Colonic mucosa (tissue), 4 donors: ENCODE data around the gene AKAP9. TPM values are rescaled to one million over a fixed set of nuclear protein-coding genes. Genes with fewer than 3 reads are reported as not detected.
"Not testable (repeated sequence)": the region's sequence is repeated elsewhere in the genome, so short reads cannot be mapped to it uniquely, and the experiment has no call there.

Experiments
- DNase-seq: peaks from one replicate; pipeline ENCODE4 v3.0.0-alpha.2; 2020
- H3K27ac ChIP-seq: fragments of 200-600 bp; one replicate; pipeline ENCODE4 v1.8.0; 2021
- H3K27me3 ChIP-seq: fragments of 200-600 bp; one replicate; pipeline ENCODE4 v1.8.0; 2021
- H3K36me3 ChIP-seq: fragments of 200-600 bp; one replicate; pipeline ENCODE4 v1.8.0; 2021
- H3K4me1 ChIP-seq: fragments of 200-600 bp; one replicate; pipeline ENCODE4 v1.8.0; 2021; ENCODE audit warnings: mild to moderate bottlenecking
- H3K4me3 ChIP-seq: fragments of 200-600 bp; one replicate; pipeline ENCODE4 v1.8.0; 2021
- H3K9ac ChIP-seq, 2 donors: one replicate each; pipeline ENCODE4 v1.7.0; 2013; ENCODE audit warnings: control low read depth in 2 of 2, low read depth in 2 of 2, low read length in 2 of 2
- H3K9me3 ChIP-seq: fragments of 200-600 bp; one replicate; pipeline ENCODE4 v1.8.0; 2021
- CTCF ChIP-seq: fragments of 200-600 bp; IDR thresholded peaks from one replicate; pipeline ENCODE4 v1.8.0; 2022; ENCODE audit warnings: antibody characterized with exemption, mild to moderate bottlenecking
- intact Hi-C: fragments of 100-400 bp; cut with DNase I; formaldehyde crosslinking; loops from one replicate; pipeline ENCODE4 v1.14.1; 2022
- total RNA-seq, 2 donors: library from RNA; stranded (reverse); fragmentation: NEBNext Ultra II Directional in 1 of 2; extraction: Animal tissue kit (Norgen Biotek cat#: 25700) in 1 of 2; gene quantifications; one replicate each; pipeline ENCODE4 v1.2.1, GENCODE V29; 2021
- donor health status: healthy.
- donor health status: DM: no; HTN: no; CAD: no.
- donor health status: DM: no; HTN: no; CAD: no.

Gene AKAP9
- 100 to 1,000 TPM in 1 of 2 donors, 10 to 100 TPM in 1; 97.7 to 140 TPM for total RNA-seq

DNA sequence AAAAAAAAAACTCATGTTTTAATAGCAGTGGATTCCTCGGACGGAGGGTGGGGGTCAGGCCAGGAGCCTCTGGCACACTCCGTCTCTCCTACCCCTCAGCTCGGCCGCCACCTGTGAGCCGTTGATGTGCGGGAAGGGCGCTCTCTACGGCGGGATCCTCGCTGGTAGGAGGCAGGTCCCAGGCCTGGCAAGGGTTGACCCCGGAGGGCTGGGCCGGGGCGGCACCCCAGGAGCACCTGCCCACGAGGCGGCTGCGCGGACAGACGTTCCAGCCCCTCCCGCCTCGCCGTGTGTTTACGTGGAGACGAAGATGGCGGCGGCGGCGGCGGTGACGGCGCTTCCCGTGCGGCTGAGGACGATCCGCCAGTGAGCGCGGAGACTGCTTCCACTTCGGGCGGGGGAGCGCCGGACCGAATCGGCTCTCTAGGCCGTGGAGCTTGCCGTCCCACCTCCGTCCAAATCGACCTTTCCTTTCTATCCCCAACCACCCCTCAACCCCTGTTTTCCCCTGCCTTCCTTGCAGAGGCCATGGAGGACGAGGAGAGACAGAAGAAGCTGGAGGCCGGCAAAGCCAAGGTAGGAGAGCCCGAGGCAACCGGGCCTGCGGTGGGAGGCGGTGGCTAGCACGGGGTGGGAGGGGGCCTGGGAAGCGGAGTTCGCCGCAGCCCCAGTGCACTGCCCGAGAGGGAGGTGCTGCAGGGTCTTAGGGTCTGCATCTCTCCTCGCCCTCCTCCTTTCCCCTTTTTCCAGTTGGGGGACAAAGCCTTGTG, at the start of gene AKAP9:
TSS of gene AKAP9 (plus strand) at position 291 of the 770 bp plus-strand sequence. CDS start at position 529, 238 bp downstream.
- Histone ChIP-seq H3K27me3 (no peaks in the 10 kb centered on the region), H3K4me3 (peak within 1 kb of the TSS; percentile 80), H3K4me1 (peaks cover 14% of the 10 kb centered on the region), H3K9ac (peak within 1 kb of the TSS; percentile 86 to 99), H3K9me3 (no peaks in the 10 kb centered on the region), H3K36me3 (no peaks in the 10 kb centered on the region), H3K27ac (peak within 1 kb of the TSS; percentile 92)
- intact Hi-C loops: loop anchor here (5.0 kb wide), 1 partner anchor 58 kb away; the partner anchor contains the start of gene MTERF1
- no peak for TF ChIP-seq CTCF
- peak; percentile 93 for DNase-seq

GRCh38 chr7:91892099-91892705, 48.5 kb upstream of the AKAP9 start:
- Histone ChIP-seq H3K9ac (no peak overlapping the region), H3K36me3 (no peaks in the 10 kb centered on the region), H3K9me3 (no peaks in the 10 kb centered on the region), H3K4me3 (no peak overlapping the region), H3K27ac (no peak overlapping the region), H3K4me1 (no peaks in the 10 kb centered on the region), H3K27me3 (no peaks in the 10 kb centered on the region)
- TF ChIP-seq CTCF: no peak
- no peak for DNase-seq
- intact Hi-C loops: no loop called here

- no peaks in the 10 kb centered on the region for H3K4me1 ChIP-seq
- intact Hi-C loops: no loop called here
- H3K27ac ChIP-seq: no peak overlapping the region
- no peaks in the 10 kb centered on the region for H3K36me3 ChIP-seq
- no peaks in the 10 kb centered on the region for H3K27me3 ChIP-seq
- H3K4me3 ChIP-seq: no peak overlapping the region
- H3K9ac ChIP-seq: no peak overlapping the region
- no peaks in the 10 kb centered on the region for H3K9me3 ChIP-seq
- TF ChIP-seq CTCF: no peak
- DNase-seq: no peak
Observed at GRCh38 chr7:91892821-91893340, 47.8 kb upstream of the AKAP9 start.

GRCh38 chr7:91893699-91894098, 47.0 kb upstream of the AKAP9 start:
- H3K27ac ChIP-seq, H3K4me3 ChIP-seq, DNase-seq, H3K9me3 ChIP-seq, H3K9ac ChIP-seq, H3K27me3 ChIP-seq, H3K36me3 ChIP-seq, H3K4me1 ChIP-seq, intact Hi-C loops: not testable (repeated sequence)

GRCh38 chr7:91894781-91895480, 45.7 kb upstream of the AKAP9 start:
- no peaks in the 10 kb centered on the region for H3K27me3 ChIP-seq
- no peak overlapping the region for H3K4me3 ChIP-seq
- no peaks in the 10 kb centered on the region for H3K4me1 ChIP-seq
- no peaks in the 10 kb centered on the region for H3K36me3 ChIP-seq
- no peak for DNase-seq
- H3K9me3 ChIP-seq: no peaks in the 10 kb centered on the region
- intact Hi-C loops: no loop called here
- H3K9ac ChIP-seq: no peak overlapping the region
- TF ChIP-seq CTCF: no peak
- no peak overlapping the region for H3K27ac ChIP-seq
